Measurements from ENCODE around the gene KLF7. TPM values are rescaled to one million over a fixed set of nuclear protein-coding genes. Genes with fewer than 3 reads are reported as not detected.
A peak's percentile ranks its signal among the peaks of the same experiment; 100 is the strongest.

KLF7 gene
- total RNA-seq, 1 experiment from 2014 or later, result 32.2 TPM

DNA sequence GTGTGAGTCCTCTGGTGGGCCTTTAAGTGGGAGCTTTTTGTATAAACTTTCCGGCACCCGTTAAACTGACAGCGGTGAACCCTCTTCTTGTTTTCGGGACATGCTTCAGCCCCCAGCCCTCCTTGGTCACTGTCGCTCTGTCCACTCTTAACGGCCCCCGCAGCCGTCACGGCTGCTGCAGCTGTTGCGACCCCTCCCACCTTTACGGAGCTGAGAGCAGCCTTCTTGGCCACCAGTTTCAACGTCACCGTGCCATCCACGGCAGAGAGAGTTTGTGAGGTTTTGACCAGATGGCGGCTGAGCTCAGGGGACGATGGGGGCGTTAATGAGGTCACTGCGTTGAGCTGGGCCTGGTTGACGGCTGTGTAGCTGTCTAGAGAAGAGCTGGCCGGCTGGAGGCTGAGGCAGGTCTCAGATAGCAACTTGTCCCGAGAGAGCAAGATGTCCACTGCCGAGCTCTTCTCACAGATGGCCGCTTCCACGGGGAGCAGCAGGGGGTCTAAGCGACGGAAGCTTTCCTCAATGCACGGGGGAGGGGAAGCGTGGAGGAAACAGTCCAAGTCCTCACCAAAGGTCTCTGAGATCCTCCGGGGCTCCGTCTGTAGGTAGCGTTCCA, 41.9 kb downstream of the KLF7 start:
- Histone ChIP-seq H2BK5ac (ENCODE audit: insufficient read length, low read length) (no peak overlapping the region), H3K4me2 (ENCODE audit: insufficient read depth, insufficient read length, low read length) (no peak overlapping the region), H3K23me2 (ENCODE audit: insufficient read length, low read depth, low read length, poor library complexity, severe bottlenecking) (no peaks in the 10 kb centered on the region), H3K27ac (ENCODE audit: insufficient read length, low read depth, low read length) (no peak overlapping the region), H3K79me1 (ENCODE audit: insufficient read depth, low read depth, low read length, poor library complexity, severe bottlenecking) (no peaks in the 10 kb centered on the region), H3K79me2 (ENCODE audit: insufficient read depth, low read length) (peaks cover 10% of the 10 kb centered on the region; the same call in 1 of the 2 replicates), H2BK12ac (ENCODE audit: insufficient read length, low read depth, low read length) (no peak overlapping the region), H3K23ac (ENCODE audit: insufficient read length, low read depth, low read length) (no peak overlapping the region), H3K9ac (ENCODE audit: extremely low read depth, insufficient read length, low read length) (no peak overlapping the region), H4K20me1 (ENCODE audit: control insufficient read depth, insufficient read depth, insufficient read length) (no peaks in the 10 kb centered on the region), H2AFZ (ENCODE audit: low read length) (no peak overlapping the region), H3K9me3 (ENCODE audit: control insufficient read depth, low read depth, low read length) (no peaks in the 10 kb centered on the region), H3K4ac (ENCODE audit: low read depth, low read length) (no peak overlapping the region; the same call in 1 of the 2 replicates), H2BK20ac (ENCODE audit: low read depth, low read length, poor library complexity, severe bottlenecking) (no peak overlapping the region), H2BK120ac (ENCODE audit: low read depth, low read length, poor library complexity, severe bottlenecking) (no peak overlapping the region), H2AK5ac (ENCODE audit: insufficient read length, low read length) (no peak overlapping the region), H3K18ac (ENCODE audit: insufficient read length, low read depth, low read length) (peak overlapping the region; percentile 54), H3T11ph (ENCODE audit: low read length) (no peak overlapping the region), H4K5ac (ENCODE audit: insufficient read length, low read depth, low read length) (no peak overlapping the region), H3K4me1 (ENCODE audit: insufficient read depth, low read length) (peaks cover 15% of the 10 kb centered on the region; the same call in 1 of the 2 replicates), H2BK15ac (ENCODE audit: low read depth, low read length) (no peak overlapping the region), H3K56ac (ENCODE audit: insufficient read length, low read depth, low read length) (no peak overlapping the region), H4K8ac (replicated peaks; ENCODE audit: insufficient read length, low read depth, low read length) (no peak overlapping the region), H3K14ac (ENCODE audit: insufficient read depth, low read length) (no peak overlapping the region; the same call in 1 of the 2 replicates), H3K27me3 (ENCODE audit: insufficient read depth, low read length) (no peaks in the 10 kb centered on the region), H4K91ac (ENCODE audit: insufficient read length, low read depth, low read length) (no peak overlapping the region)
- no peak for DNase-seq
- TF ChIP-seq, protein P1, sequence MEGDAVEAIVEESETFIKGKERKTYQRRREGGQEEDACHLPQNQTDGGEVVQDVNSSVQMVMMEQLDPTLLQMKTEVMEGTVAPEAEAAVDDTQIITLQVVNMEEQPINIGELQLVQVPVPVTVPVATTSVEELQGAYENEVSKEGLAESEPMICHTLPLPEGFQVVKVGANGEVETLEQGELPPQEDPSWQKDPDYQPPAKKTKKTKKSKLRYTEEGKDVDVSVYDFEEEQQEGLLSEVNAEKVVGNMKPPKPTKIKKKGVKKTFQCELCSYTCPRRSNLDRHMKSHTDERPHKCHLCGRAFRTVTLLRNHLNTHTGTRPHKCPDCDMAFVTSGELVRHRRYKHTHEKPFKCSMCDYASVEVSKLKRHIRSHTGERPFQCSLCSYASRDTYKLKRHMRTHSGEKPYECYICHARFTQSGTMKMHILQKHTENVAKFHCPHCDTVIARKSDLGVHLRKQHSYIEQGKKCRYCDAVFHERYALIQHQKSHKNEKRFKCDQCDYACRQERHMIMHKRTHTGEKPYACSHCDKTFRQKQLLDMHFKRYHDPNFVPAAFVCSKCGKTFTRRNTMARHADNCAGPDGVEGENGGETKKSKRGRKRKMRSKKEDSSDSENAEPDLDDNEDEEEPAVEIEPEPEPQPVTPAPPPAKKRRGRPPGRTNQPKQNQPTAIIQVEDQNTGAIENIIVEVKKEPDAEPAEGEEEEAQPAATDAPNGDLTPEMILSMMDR (conservative IDR thresholded peaks at IDR 0.05), result no peak
- H3K27me3 Mint-ChIP-seq (ENCODE audit: low read depth), result no peaks in the 10 kb centered on the region
- peaks cover 21 to 44% (median 43%) of the 10 kb centered on the region in 3 experiments for H3K36me3 Mint-ChIP-seq (ENCODE audit: insufficient read depth in 1 of 3, low read depth in 3 of 3)
- H3K27ac Mint-ChIP-seq, result peak overlapping the region in 2 of 3 experiments; percentile 55 to 62; a peak in 2 of 7 replicates
- no CpG with 5 or more reads among the region's 31 CpGs for WGBS (ENCODE audit: extremely low coverage, insufficient read length, low lambda C conversion rate)
- peaks cover 33 to 50% of the 10 kb centered on the region in 2 experiments for H3K4me1 Mint-ChIP-seq
- H3K4me3 Mint-ChIP-seq, result no peak overlapping the region; a peak in 1 of 5 replicates
- peaks cover 4 to 7% of the 10 kb centered on the region in 2 experiments; a peak in 4 of 5 replicates for H3K9me3 Mint-ChIP-seq
